Fibroblast of gingiva (primary cell): Measurements from ENCODE around the gene TULP4.
"Not testable (repeated sequence)": the region's sequence is repeated elsewhere in the genome, so short reads cannot be mapped to it uniquely, and the experiment has no call there.

ENCODE experiments used
- DNase-seq: peaks from one replicate; pipeline ENCODE4 v3.0.0-alpha.2; 2011; ENCODE audit warnings: low read depth

TULP4 gene

GRCh38 chr6:158391276-158391675 is 79.0 kb downstream of the TULP4 start:
- no peak for DNase-seq

DNA sequence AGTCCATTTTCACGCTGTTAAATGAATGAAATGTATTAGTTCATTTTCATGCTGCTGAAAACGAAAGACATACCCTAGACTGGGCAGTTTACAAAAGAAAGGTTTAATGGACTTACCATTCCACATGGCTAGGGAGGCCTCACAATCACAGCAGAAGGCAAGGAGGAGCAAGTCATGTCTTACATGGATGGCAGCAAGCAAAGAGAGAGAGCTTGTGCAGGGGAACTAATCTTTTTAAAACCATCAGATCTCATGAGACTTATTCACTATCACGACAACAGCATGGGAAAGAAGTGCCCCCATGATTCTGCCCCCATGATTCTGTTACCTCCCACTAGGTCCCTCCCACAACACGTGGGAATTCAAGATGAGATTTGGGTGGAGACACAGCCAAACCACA is 79.7 kb downstream of the TULP4 start:
- DNase-seq, result not testable (repeated sequence)

- DNase-seq, result no peak
Observed at GRCh38 chr6:158396136-158396535, 83.9 kb downstream of the TULP4 start.

GRCh38 chr6:158397578-158397977 is 85.3 kb downstream of the TULP4 start:
- DNase-seq, result no peak

DNA sequence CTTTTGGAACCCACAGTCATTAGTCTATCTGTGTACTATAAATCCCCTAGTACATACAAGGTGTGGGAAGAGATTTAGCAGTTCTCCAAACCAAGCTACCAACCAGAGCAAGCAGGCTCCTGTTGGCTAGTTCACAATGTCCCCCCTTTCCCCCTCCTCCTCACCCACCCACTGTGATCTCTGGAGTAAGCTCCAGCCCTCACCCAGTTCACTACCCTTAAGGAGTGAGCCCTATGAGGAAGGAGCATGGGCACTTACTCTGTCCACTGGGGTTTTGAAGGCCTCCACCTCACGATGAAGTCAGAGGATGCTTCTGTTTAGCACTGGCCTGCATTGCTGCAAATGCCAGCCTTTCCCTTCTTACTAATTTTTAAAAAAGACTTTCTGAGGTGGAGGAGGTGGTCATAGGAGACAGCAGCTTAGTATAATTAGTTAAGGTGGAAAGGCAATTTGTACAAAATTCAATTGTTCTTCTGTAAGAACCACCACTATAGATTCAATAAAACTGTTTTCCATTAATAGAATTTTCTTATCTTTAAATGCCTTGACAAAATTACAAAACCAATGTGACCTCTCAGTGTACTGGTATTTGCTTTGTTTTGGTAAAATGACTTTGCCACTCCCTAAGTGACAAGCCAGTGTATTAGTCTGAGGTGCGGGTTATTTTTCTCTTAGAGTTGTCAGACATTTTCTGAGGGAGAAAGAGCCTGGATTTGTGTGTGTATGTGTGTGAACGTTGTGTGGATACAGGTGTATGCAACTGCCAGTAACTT is 86.2 kb downstream of the TULP4 start:
- DNase-seq, result no peak

- no peak for DNase-seq
Observed at GRCh38 chr6:158399040-158399700, 86.9 kb downstream of the TULP4 start.

DNA sequence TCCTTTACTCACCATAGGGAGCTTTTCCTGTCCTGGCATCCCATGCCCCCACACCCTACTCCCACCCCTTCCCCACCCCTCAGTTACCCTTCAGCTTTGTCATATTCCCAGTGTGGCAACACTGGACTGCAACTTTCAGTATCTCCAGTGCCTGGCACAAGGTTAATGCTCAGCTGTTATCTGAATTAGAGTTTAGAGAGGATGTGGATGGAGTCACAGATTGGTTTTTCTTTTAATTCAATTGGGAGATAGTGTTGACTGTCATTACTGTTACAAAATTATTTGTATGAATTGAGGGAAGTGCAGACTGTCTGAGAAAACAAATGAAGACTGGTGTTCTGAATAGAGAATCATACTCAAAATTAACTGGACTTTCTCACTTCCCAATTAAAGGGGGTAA is 89.9 kb downstream of the TULP4 start:
- no peak for DNase-seq

DNA sequence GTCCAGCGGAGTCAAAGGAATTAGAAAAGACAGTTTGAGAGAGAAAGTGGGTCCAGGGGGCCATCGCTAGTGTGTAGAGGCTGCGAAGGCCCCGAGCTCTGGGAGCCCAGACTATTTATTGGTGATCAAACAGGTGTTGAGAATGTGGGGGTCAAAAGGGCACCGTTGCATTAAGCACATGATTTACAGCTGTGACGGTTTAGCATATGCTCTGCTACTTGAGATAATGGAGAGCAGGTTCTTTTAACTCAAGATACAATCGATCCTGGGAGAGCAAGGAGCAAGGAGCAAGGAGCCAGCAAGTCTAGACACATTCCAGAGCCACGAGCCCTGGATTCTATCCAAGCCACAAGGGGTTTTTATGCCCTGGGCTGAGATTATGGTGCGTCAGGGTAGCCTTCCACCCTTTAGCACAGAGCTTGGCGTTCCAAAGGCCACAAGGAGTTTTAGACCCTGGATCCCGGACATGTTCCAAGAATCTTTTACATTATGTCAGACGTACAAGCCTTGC is 93.1 kb downstream of the TULP4 start:
- not testable (repeated sequence) for DNase-seq

- DNase-seq, result no peak
Observed at GRCh38 chr6:158405933-158406332, 93.7 kb downstream of the TULP4 start.

GRCh38 chr6:158406736-158407135 is 94.5 kb downstream of the TULP4 start:
- DNase-seq, result no peak

DNA sequence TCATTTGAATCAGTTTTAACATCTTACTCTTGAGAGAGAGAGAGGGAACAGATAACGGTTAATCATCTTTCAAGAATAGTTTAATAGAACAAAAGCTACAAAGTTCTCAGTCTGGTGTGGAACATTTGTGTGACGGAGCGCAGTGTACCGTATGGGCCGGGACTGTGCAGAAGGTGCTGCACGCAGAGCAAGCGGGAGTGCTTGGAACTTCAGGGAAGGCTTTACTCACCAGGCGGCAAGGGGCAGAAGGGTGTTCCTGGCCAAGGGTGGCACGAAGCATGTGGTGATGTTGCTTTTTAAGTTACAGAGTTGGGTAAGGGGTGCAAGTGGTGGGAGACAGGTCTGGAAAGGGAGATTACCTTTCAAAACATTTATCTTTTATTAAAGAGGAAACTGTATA is 95.7 kb downstream of the TULP4 start:
- no peak for DNase-seq

DNA sequence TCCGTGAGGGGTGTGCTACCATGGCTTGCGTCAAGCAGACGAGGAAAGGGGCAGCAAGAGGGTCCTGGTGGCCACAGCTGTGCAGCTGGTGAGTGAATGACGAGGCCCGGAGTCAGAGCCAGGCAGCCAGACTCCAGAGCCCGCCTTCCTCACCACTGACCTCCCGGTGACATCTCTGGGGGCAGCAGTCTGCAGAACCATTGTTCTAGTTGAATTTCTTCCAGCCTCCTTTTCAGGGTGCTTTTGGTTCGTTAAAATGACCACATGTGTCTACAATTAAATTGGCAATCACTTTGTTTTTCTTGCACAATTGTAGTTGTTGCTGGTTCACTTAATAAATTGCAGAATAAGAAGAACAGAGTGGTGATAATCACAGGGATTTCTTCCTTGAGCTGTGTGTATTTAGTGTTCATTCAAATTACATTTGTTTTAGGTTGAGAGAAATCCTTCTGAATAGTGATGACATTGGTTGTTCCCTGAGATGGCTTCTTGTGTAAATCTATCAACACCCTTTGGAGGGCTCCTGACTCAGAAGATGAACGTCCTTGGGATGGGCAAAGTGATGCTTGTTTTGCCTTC is 96.4 kb downstream of the TULP4 start:
- peak; percentile 85 for DNase-seq

GRCh38 chr6:158409451-158409850 is 97.2 kb downstream of the TULP4 start:
- peak; percentile 12 for DNase-seq

- no peak for DNase-seq
Observed at GRCh38 chr6:158410784-158411183, 98.5 kb downstream of the TULP4 start.

GRCh38 chr6:158411998-158412397 is 99.7 kb downstream of the TULP4 start:
- DNase-seq, result no peak

- no peak for DNase-seq
Observed at GRCh38 chr6:158413028-158413427, 100.8 kb downstream of the TULP4 start.

DNA sequence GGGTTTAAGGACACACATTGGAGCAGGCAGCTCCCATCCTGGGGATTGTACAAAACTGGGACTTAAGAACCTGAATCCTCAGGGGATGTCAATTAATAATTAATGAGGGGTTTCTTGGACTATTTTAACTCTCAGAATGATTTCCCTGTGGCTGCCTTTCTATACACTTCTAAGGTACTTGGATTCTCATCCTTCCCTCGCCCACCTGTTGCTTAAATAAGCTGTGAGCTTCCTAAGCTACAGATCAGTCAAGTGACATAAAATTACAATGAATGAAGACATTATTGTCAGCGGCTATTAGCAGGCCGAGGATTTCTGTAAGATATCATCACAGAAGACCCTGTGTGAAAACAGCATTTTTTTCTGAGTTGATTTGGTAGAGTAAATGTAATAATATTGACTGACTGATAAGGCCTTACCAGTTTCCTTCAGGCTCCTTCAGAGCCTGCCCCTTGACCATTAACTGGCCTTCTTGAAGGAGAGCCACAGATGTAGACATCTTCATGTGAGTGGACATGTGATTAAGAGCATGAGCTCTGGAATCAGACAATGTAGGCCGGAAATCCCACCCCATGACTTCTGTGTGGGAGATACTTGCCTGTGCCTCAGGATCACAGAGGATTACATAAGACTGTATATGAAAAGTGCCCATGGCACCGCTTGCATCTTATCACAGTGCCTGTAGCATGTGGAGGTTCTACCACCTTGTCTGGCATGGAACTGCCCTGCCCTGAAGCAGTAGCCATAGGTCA is 101.7 kb downstream of the TULP4 start:
- no peak for DNase-seq

DNA sequence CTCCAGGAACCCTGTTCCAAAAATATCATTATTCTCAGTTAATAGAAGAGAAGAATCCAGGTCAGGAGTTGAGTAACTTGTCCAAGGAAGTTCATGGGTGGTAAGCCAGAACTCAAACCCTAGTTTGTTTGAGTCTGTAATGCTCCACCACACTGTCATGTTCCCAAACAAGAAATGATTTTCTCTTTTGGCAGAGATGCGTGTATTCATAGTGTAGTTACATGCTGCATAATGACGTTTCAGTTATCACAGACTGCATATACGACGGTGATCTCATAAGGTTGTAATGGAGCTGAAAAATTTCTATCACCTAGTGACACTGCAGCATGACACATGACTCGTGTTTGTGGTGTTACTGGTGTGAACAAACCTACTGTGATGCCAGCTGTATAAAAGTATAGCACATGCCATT is 102.6 kb downstream of the TULP4 start:
- no peak for DNase-seq

GRCh38 chr6:158415666-158416065 is 103.4 kb downstream of the TULP4 start:
- DNase-seq, result no peak

- no peak for DNase-seq
Observed at GRCh38 chr6:158416883-158417759, 104.9 kb downstream of the TULP4 start.

- peak; percentile 78 for DNase-seq
Observed at GRCh38 chr6:158417760-158418098, 105.5 kb downstream of the TULP4 start.
